ENCODE measurements around the gene TTC39B. TPM values are rescaled to one million over a fixed set of nuclear protein-coding genes. Genes with fewer than 3 reads are reported as not detected.

TTC39B gene
- total RNA-seq, 1 donor from 2014 or later, result 30.6 TPM

GRCh38 chr9:15157381-15157780, 149.6 kb downstream of the TTC39B start:
- H3K4me3 Mint-ChIP-seq (ENCODE audit: unreplicated experiment), result no peak overlapping the region
- no peak for TF ChIP-seq CTCF (IDR thresholded peaks at IDR 0.05)
- H3K27ac Mint-ChIP-seq (ENCODE audit: unreplicated experiment), result peak overlapping the region; percentile 82
- DNase-seq (ENCODE audit: low spot score), result no peak
- peaks cover 64% of the 10 kb centered on the region for H3K4me1 Mint-ChIP-seq (ENCODE audit: low read depth)
- no peaks in the 10 kb centered on the region for H3K27me3 Mint-ChIP-seq (ENCODE audit: low read depth)
- peaks cover 8% of the 10 kb centered on the region for H3K9me3 Mint-ChIP-seq (ENCODE audit: low read depth)
- peaks cover 11% of the 10 kb centered on the region for H3K36me3 Mint-ChIP-seq (ENCODE audit: low read depth)

GRCh38 chr9:15156241-15156640, 150.8 kb downstream of the TTC39B start:
- Mint-ChIP-seq H3K4me1 (ENCODE audit: low read depth) (peaks cover 64% of the 10 kb centered on the region), H3K36me3 (ENCODE audit: low read depth) (peaks cover 9% of the 10 kb centered on the region), H3K27ac (ENCODE audit: unreplicated experiment) (peak overlapping the region; percentile 82), H3K9me3 (ENCODE audit: low read depth) (peaks cover 8% of the 10 kb centered on the region), H3K4me3 (ENCODE audit: unreplicated experiment) (peak overlapping the region; percentile 5), H3K27me3 (ENCODE audit: low read depth) (no peaks in the 10 kb centered on the region)
- DNase-seq (ENCODE audit: low spot score), result no peak
- TF ChIP-seq CTCF (IDR thresholded peaks at IDR 0.05), result no peak

- Mint-ChIP-seq H3K36me3 (ENCODE audit: low read depth) (peaks cover 7% of the 10 kb centered on the region), H3K4me3 (ENCODE audit: unreplicated experiment) (no peak overlapping the region), H3K9me3 (ENCODE audit: low read depth) (peaks cover 6% of the 10 kb centered on the region), H3K27ac (ENCODE audit: unreplicated experiment) (peak overlapping the region; percentile 82), H3K27me3 (ENCODE audit: low read depth) (no peaks in the 10 kb centered on the region), H3K4me1 (ENCODE audit: low read depth) (peaks cover 64% of the 10 kb centered on the region)
- no peak for DNase-seq (ENCODE audit: low spot score)
- no peak for TF ChIP-seq CTCF (IDR thresholded peaks at IDR 0.05)
Observed at GRCh38 chr9:15155826-15156225, 151.2 kb downstream of the TTC39B start.

- Mint-ChIP-seq H3K27ac (ENCODE audit: unreplicated experiment) (peak overlapping the region; percentile 82), H3K4me3 (ENCODE audit: unreplicated experiment) (no peak overlapping the region), H3K27me3 (ENCODE audit: low read depth) (no peaks in the 10 kb centered on the region), H3K36me3 (ENCODE audit: low read depth) (peaks cover 5% of the 10 kb centered on the region), H3K4me1 (ENCODE audit: low read depth) (peaks cover 61% of the 10 kb centered on the region), H3K9me3 (ENCODE audit: low read depth) (peaks cover 4% of the 10 kb centered on the region)
- no peak for TF ChIP-seq CTCF (IDR thresholded peaks at IDR 0.05)
- DNase-seq (ENCODE audit: low spot score), result no peak
Observed at GRCh38 chr9:15155323-15155722, 151.7 kb downstream of the TTC39B start.

- no peak for TF ChIP-seq CTCF (IDR thresholded peaks at IDR 0.05)
- peaks cover 4% of the 10 kb centered on the region for H3K9me3 Mint-ChIP-seq (ENCODE audit: low read depth)
- no peak overlapping the region for H3K4me3 Mint-ChIP-seq (ENCODE audit: unreplicated experiment)
- no peaks in the 10 kb centered on the region for H3K27me3 Mint-ChIP-seq (ENCODE audit: low read depth)
- H3K36me3 Mint-ChIP-seq (ENCODE audit: low read depth), result peaks cover 5% of the 10 kb centered on the region
- H3K4me1 Mint-ChIP-seq (ENCODE audit: low read depth), result peaks cover 68% of the 10 kb centered on the region
- no peak for DNase-seq (ENCODE audit: low spot score)
- no peak overlapping the region for H3K27ac Mint-ChIP-seq (ENCODE audit: unreplicated experiment)
Observed at GRCh38 chr9:15154677-15155076, 152.3 kb downstream of the TTC39B start.

Measured in chondrocyte (in vitro differentiated cells).